CD4-positive, alpha-beta T cell (primary cell): ENCODE results near the gene ANGPTL2. TPM values are rescaled to one million over a fixed set of nuclear protein-coding genes. Genes with fewer than 3 reads are reported as not detected.
"Not testable (repeated sequence)": the region's sequence is repeated elsewhere in the genome, so short reads cannot be mapped to it uniquely, and the experiment has no call there.

Source experiments
- ATAC-seq: fragments of 200-7000 bp; cut with Tn5 transposase; one replicate; pipeline ENCODE4 v1.10.0; 2022; ENCODE audit warnings: mild to moderate bottlenecking; ENCODE audit not compliant: poor library complexity
- CTCF ChIA-PET: fragments of 350-600 bp; sonication (Branson Sonifier 250); formaldehyde crosslinking; loops from one replicate; lab custom pipeline; 2021; ENCODE audit warnings: antibody characterized with exemption, inconsistent platforms; lab: Charles Lee
- POLR2A ChIA-PET: fragments of 350-600 bp; sonication (Branson Sonifier 250); formaldehyde crosslinking; loops from one replicate; lab custom pipeline; 2021; ENCODE audit warnings: antibody characterized with exemption, inconsistent platforms; lab: Charles Lee
- DNase-seq, 14 experiments: peaks; one replicate each; pipeline ENCODE4 v3.0.0-alpha.2; 2013 to 2020; ENCODE audit warnings: mixed read lengths in 2 of 14
- H3K27ac ChIP-seq, 2 donors: one replicate each; pipeline versions ENCODE4 v1.5.1 to v1.7.0; 2013; ENCODE audit warnings: low read length in 2 of 2, low read depth in 1 of 2, mild to moderate bottlenecking in 1 of 2
- H3K27me3 ChIP-seq, 2 experiments: 1 replicate in 1 of 2; 2 replicates in 1 of 2; pipeline versions ENCODE4 v1.6.1 to v1.7.0; 2013; ENCODE audit warnings: low read length in 2 of 2, control low read depth in 1 of 2, mild to moderate bottlenecking in 1 of 2, moderate library complexity in 1 of 2; ENCODE audit not compliant: insufficient read depth in 2 of 2, control insufficient read depth in 1 of 2
- H3K36me3 ChIP-seq: one replicate; pipeline ENCODE4 v1.6.1; 2013; ENCODE audit warnings: low read length, control low read depth; ENCODE audit not compliant: insufficient read depth
- H3K4me1 ChIP-seq: one replicate; pipeline ENCODE4 v1.6.1; 2013; ENCODE audit warnings: low read length, control low read depth; ENCODE audit not compliant: insufficient read depth
- H3K4me3 ChIP-seq: one replicate; pipeline ENCODE4 v1.5.1; 2013; ENCODE audit warnings: mild to moderate bottlenecking, low read length, moderate library complexity
- H3K9me3 ChIP-seq, 2 experiments: 1 replicate in 1 of 2; 2 replicates in 1 of 2; pipeline versions ENCODE4 v1.6.1 to v1.7.0; 2013; ENCODE audit warnings: low read length in 2 of 2, mild to moderate bottlenecking in 2 of 2, control low read depth in 1 of 2, moderate library complexity in 1 of 2; ENCODE audit not compliant: control insufficient read depth in 1 of 2, insufficient read depth in 1 of 2
- H3K27ac Mint-ChIP-seq: one replicate; pipeline ENCODE4 v1.8.0; 2020; ENCODE audit warnings: mixed read lengths
- H3K27me3 Mint-ChIP-seq: one replicate; pipeline ENCODE4 v1.8.0; 2021; ENCODE audit warnings: mixed read lengths
- H3K36me3 Mint-ChIP-seq: one replicate; pipeline ENCODE4 v1.8.0; 2021; ENCODE audit warnings: low read depth, mixed read lengths
- H3K4me1 Mint-ChIP-seq: one replicate; pipeline ENCODE4 v1.8.0; 2021; ENCODE audit warnings: low read depth, mixed read lengths
- H3K4me3 Mint-ChIP-seq: one replicate; pipeline ENCODE4 v1.8.0; 2020; ENCODE audit warnings: mild to moderate bottlenecking, mixed read lengths
- H3K9me3 Mint-ChIP-seq: one replicate; pipeline ENCODE4 v1.8.0; 2020; ENCODE audit warnings: mixed read lengths
- intact Hi-C, 2 experiments: fragments of 100-400 bp; cut with DNase I in 1 of 2; cut with micrococcal nuclease in 1 of 2; formaldehyde crosslinking; loops; one replicate each; pipeline versions ENCODE4 v1.15.1 to v1.9.0; 2023 to 2025; cut with DNase I, micrococcal nuclease
- total RNA-seq, 174 experiments: library from RNA in 2 of 174; stranded (reverse) in 2 of 174; gene quantifications; one replicate each; pipeline ENCODE4 v1.2.3 and lab custom pipeline; 2021 to 2026
- TF ChIP-seq, protein P1 (sequence below): fragments of 200-600 bp; IDR thresholded peaks from one replicate; pipeline ENCODE4 v1.8.0; 2022; ENCODE audit warnings: antibody characterized with exemption, mild to moderate bottlenecking

ANGPTL2 gene
- total RNA-seq, 2 experiments from 2014 or later, result not detected

DNA sequence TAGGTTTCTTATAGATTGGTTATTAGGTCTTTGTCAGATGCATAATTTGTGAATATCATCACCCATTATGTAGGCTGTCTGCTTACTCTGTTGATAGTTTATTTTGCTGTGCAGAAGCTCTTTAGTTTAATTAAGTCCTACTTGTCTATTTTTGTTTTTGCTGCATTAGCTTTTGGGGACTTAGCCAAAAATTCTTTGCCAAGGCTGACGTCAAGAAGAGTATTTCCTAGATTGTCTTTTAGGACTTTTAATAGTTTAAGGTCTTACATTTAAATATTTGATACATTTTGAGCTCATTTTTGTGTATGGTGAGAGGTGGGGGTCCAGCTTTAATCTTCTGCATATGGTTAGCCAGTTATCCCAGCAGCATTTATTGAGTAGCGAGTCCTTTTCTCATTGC is 24.8 kb upstream of the ANGPTL2 start:
- DNase-seq (no peak), ATAC-seq (no peak)
- CTCF ChIA-PET, result no interaction called here
- Histone ChIP-seq H3K27ac (no peak overlapping the region), H3K36me3 (no peaks in the 10 kb centered on the region), H3K27me3 (no peaks in the 10 kb centered on the region), H3K4me3 (no peak overlapping the region), H3K9me3 (no peaks in the 10 kb centered on the region), H3K4me1 (no peaks in the 10 kb centered on the region)
- Mint-ChIP-seq H3K27ac (no peak overlapping the region), H3K36me3 (no peaks in the 10 kb centered on the region), H3K9me3 (peaks cover 2% of the 10 kb centered on the region), H3K4me1 (no peaks in the 10 kb centered on the region), H3K4me3 (no peak overlapping the region), H3K27me3 (peaks cover 4% of the 10 kb centered on the region)
- POLR2A ChIA-PET, result no interaction called here
- intact Hi-C loops, result no loop called here
- TF ChIP-seq, protein P1, sequence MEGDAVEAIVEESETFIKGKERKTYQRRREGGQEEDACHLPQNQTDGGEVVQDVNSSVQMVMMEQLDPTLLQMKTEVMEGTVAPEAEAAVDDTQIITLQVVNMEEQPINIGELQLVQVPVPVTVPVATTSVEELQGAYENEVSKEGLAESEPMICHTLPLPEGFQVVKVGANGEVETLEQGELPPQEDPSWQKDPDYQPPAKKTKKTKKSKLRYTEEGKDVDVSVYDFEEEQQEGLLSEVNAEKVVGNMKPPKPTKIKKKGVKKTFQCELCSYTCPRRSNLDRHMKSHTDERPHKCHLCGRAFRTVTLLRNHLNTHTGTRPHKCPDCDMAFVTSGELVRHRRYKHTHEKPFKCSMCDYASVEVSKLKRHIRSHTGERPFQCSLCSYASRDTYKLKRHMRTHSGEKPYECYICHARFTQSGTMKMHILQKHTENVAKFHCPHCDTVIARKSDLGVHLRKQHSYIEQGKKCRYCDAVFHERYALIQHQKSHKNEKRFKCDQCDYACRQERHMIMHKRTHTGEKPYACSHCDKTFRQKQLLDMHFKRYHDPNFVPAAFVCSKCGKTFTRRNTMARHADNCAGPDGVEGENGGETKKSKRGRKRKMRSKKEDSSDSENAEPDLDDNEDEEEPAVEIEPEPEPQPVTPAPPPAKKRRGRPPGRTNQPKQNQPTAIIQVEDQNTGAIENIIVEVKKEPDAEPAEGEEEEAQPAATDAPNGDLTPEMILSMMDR, result no peak

DNA sequence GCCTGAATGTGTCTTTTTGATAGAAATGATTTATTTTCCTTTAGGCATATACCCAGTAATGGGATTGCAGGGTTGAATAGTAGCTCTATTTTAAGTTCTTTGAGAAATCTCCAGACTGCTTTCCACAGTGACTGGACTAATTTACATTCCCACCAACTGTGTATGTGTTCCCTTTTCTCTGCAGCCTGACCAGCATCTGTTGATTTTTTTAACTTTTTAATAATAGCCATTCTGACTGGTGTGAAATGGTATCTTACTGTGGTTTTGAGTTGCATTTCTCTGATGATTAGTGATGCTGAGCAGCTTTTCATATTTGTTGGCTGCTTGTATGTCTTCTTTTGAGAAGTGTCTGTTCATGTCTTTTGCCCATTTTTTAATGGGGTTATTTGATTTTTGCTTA is 24.4 kb upstream of the ANGPTL2 start:
- H3K4me3 ChIP-seq, H3K4me1 ChIP-seq, ATAC-seq, H3K27ac Mint-ChIP-seq, H3K36me3 Mint-ChIP-seq, H3K27ac ChIP-seq, H3K9me3 ChIP-seq, H3K4me3 Mint-ChIP-seq, H3K4me1 Mint-ChIP-seq, CTCF ChIA-PET, H3K27me3 Mint-ChIP-seq, H3K36me3 ChIP-seq, DNase-seq, intact Hi-C loops, H3K27me3 ChIP-seq, POLR2A ChIA-PET, H3K9me3 Mint-ChIP-seq: not testable (repeated sequence)

DNA sequence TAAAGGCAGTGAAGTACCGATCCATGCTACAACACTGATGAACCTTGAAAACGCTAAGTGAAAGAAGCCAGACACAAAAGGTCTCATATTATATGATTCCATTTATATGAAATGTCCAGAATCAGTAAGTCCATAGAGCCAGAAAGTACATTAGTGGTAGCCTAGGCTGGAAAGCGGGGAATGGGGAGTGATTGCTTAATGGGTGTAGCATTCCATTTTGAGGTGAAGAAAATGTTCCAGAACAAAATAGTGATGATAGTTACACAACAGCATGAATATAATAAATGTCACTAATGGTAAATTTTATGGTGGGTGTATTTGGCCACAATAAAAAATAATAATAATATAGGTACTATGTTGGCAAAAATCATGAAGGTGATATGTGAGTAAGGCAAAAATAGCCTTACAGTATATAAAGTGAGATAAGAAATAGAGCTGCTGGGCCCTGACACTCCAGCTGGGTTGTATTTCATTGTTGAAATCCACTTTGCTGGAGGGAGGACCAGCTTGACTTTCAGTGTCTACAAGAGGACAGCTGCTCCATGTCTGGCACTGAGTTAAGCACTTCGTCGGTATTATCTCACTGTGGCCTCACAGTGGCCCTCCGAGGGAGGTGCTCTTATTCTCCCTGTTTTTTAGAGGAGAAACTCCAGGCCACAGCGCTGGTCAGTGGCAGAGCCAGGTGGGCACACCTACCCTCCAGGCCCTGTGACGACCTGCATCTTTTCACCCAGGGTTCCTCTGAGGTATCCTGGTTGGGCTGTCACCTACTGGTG is 22.4 kb upstream of the ANGPTL2 start:
- no peaks in the 10 kb centered on the region for H3K4me1 ChIP-seq
- Mint-ChIP-seq H3K27ac (no peak overlapping the region), H3K9me3 (peaks cover 2% of the 10 kb centered on the region), H3K27me3 (no peaks in the 10 kb centered on the region), H3K4me3 (no peak overlapping the region), H3K4me1 (no peaks in the 10 kb centered on the region), H3K36me3 (no peaks in the 10 kb centered on the region)
- no peak for DNase-seq
- no peak overlapping the region for H3K27ac ChIP-seq
- intact Hi-C loops, result no loop called here
- POLR2A ChIA-PET, result no interaction called here
- no peaks in the 10 kb centered on the region for H3K27me3 ChIP-seq
- no peak overlapping the region for H3K4me3 ChIP-seq
- CTCF ChIA-PET, result no interaction called here
- TF ChIP-seq, protein P1, result no peak
- no peaks in the 10 kb centered on the region for H3K9me3 ChIP-seq
- no peaks in the 10 kb centered on the region for H3K36me3 ChIP-seq
- ATAC-seq, result no peak
